Liver (tissue), 9 donors: ENCODE measurements around the gene RPLP2. TPM values are rescaled to one million over a fixed set of nuclear protein-coding genes. Genes with fewer than 3 reads are reported as not detected.
A peak's percentile ranks its signal among the peaks of the same experiment; 100 is the strongest.

Source experiments
- DNase-seq: peaks from one replicate; pipeline ENCODE4 v3.0.0-alpha.2; 2017; ENCODE audit warnings: low spot score
- H3K27ac ChIP-seq, 2 donors: one replicate each; pipeline ENCODE4 v1.7.0; 2013; ENCODE audit warnings: inconsistent platforms in 2 of 2, low read length in 2 of 2, control low read depth in 1 of 2, low read depth in 1 of 2, mild to moderate bottlenecking in 1 of 2
- H3K27me3 ChIP-seq, 4 donors: one replicate each; pipeline versions ENCODE4 v1.6.1 to v1.7.0; 2013; ENCODE audit warnings: low read length in 3 of 4, inconsistent platforms in 1 of 4, mild to moderate bottlenecking in 1 of 4, moderate library complexity in 1 of 4; ENCODE audit not compliant: control insufficient read depth in 4 of 4, insufficient read depth in 4 of 4
- H3K36me3 ChIP-seq, 4 donors: one replicate each; pipeline versions ENCODE4 v1.6.1 to v1.7.0; 2013; ENCODE audit warnings: low read length in 3 of 4, mild to moderate bottlenecking in 3 of 4, low read depth in 1 of 4, moderate library complexity in 1 of 4; ENCODE audit not compliant: control insufficient read depth in 4 of 4, insufficient read depth in 3 of 4
- H3K4me1 ChIP-seq, 4 donors: one replicate each; pipeline versions ENCODE4 v1.6.1 to v1.7.0; 2013; ENCODE audit warnings: low read length in 3 of 4, mild to moderate bottlenecking in 3 of 4, moderate library complexity in 1 of 4; ENCODE audit not compliant: control insufficient read depth in 4 of 4, insufficient read depth in 4 of 4
- H3K4me3 ChIP-seq, 3 donors: one replicate each; pipeline versions ENCODE4 v1.6.1 to v1.7.0; 2013; ENCODE audit warnings: low read length in 3 of 3, control low read depth in 1 of 3, low read depth in 1 of 3, mild to moderate bottlenecking in 1 of 3
- H3K9ac ChIP-seq, 2 donors: one replicate each; pipeline ENCODE4 v1.7.0; 2013; ENCODE audit warnings: low read length in 2 of 2, mild to moderate bottlenecking in 2 of 2, moderate library complexity in 2 of 2, control low read depth in 1 of 2, low read depth in 1 of 2
- H3K9me3 ChIP-seq, 4 donors: one replicate each; pipeline versions ENCODE4 v1.6.1 to v1.7.0; 2013; ENCODE audit warnings: low read length in 3 of 4; ENCODE audit not compliant: control insufficient read depth in 4 of 4
- CTCF ChIP-seq: fragments of 150-350 bp; IDR thresholded peaks from 2 replicates; pipeline ENCODE4 v1.5.1; 2017; ENCODE audit warnings: improper control_type of control experiment, low read depth, low read length; ENCODE audit not compliant: missing input control
- FOXA1 ChIP-seq: IDR thresholded peaks from 2 replicates; pipeline ENCODE4 v1.6.1; 2016; ENCODE audit warnings: antibody characterized with exemption
- FOXA2 ChIP-seq: IDR thresholded peaks from 2 replicates; pipeline ENCODE4 v1.6.1; 2016; ENCODE audit warnings: antibody characterized with exemption
- HNF4A ChIP-seq, 2 donors: conservative IDR thresholded peaks; 2 replicates each; pipeline ENCODE4 v1.6.1; 2016; ENCODE audit warnings: antibody characterized with exemption in 2 of 2, mild to moderate bottlenecking in 2 of 2
- HNF4G ChIP-seq: IDR thresholded peaks from 2 replicates; pipeline ENCODE4 v1.6.1; 2016; ENCODE audit warnings: antibody characterized with exemption
- NR2F2 ChIP-seq: IDR thresholded peaks from 2 replicates; pipeline ENCODE4 v1.6.1; 2016; ENCODE audit warnings: antibody characterized with exemption
- RXRA ChIP-seq, 2 donors: IDR thresholded peaks; 2 replicates each; pipeline ENCODE4 v1.6.1; 2017 to 2018; ENCODE audit warnings: antibody characterized with exemption in 2 of 2, mild to moderate bottlenecking in 1 of 2
- SP1 ChIP-seq: IDR thresholded peaks from 2 replicates; pipeline ENCODE4 v1.6.1; 2018; ENCODE audit warnings: antibody characterized with exemption, mild to moderate bottlenecking
- WGBS: extraction: QIAGEN DNeasy Blood & Tissue Kit; methylation state at CpG from one replicate; pipeline ENCODE4 v1.1.7; 2013; 5-methylcytosine and 5-hydroxymethylcytosine counted together
- polyA plus RNA-seq, 2 donors: library from polyadenylated mRNA; stranded (reverse) in 1 of 2; unstranded in 1 of 2; fragments of 200-250 nt in 1 of 2; fragments of >200 nt in 1 of 2; fragmentation: Nextera tagmentation in 1 of 2; extraction: Ambion mirVana in 1 of 2; gene quantifications; one replicate each; pipeline versions ENCODE4 v1.2.1 to v1.2.3, GENCODE V29; 2013 to 2015
- total RNA-seq, 2 donors: library from RNA; depleted of rRNA; stranded (reverse); fragments of >200 nt; gene quantifications; one replicate each; pipeline ENCODE4 v1.2.3, GENCODE V29; 2014
- donor health status: healthy.
- donor health status: healthy.
- donor health status: healthy.
- donor health status: healthy.
- donor health status: healthy.

Gene RPLP2
- total and polyA plus RNA-seq, 4 donors, result 59.8 to 476 (median 285) TPM

- H3K36me3 ChIP-seq, result peaks cover 0 to 2% (median under 1%) of the 10 kb centered on the region in 4 donors
- H3K9me3 ChIP-seq, result no peaks in the 10 kb centered on the region
- peaks cover 0 to 3% (median 0%) of the 10 kb centered on the region in 4 donors for H3K27me3 ChIP-seq
- TF ChIP-seq NR2F2, result peak; percentile 51
- TF ChIP-seq CTCF, result no peak
- peak; percentile 7 for TF ChIP-seq SP1
- peak; percentile 55 to 58 for TF ChIP-seq RXRA (IDR thresholded peaks at IDR 0.05)
- peak in 1 of 2 donors; percentile 20 for TF ChIP-seq HNF4A (conservative IDR thresholded peaks at IDR 0.05)
- peak overlapping the region in 1 of 3 donors; percentile 96 for H3K4me3 ChIP-seq
- H3K27ac ChIP-seq, result peak overlapping the region; percentile 76 to 90
- WGBS, result 41% methylated on average over 31 of the region's 31 CpGs
- DNase-seq, result peak; percentile 79
- no peak overlapping the region for H3K9ac ChIP-seq
- H3K4me1 ChIP-seq, result peaks cover 18 to 61% (median 36%) of the 10 kb centered on the region in 4 donors
Observed at GRCh38 chr11:844693-845644, 35.2 kb downstream of the RPLP2 start.

- no peak overlapping the region for H3K27ac ChIP-seq
Observed at GRCh38 chr11:845872-846495, 36.2 kb downstream of the RPLP2 start.

More at GRCh38 chr11:845872-846495, 36.2 kb downstream of the RPLP2 start:
- no peak overlapping the region for H3K4me3 ChIP-seq
- DNase-seq, result no peak
- H3K9me3 ChIP-seq, result no peaks in the 10 kb centered on the region
- 74% methylated on average over 8 of the region's 8 CpGs for WGBS
- no peaks in the 10 kb centered on the region for H3K36me3 ChIP-seq
- no peak overlapping the region for H3K9ac ChIP-seq
- H3K4me1 ChIP-seq, result peaks cover 16 to 51% (median 30%) of the 10 kb centered on the region in 4 donors
- H3K27me3 ChIP-seq, result peaks cover 0 to 3% (median 0%) of the 10 kb centered on the region in 4 donors
- TF ChIP-seq HNF4A (conservative IDR thresholded peaks at IDR 0.05) (no peak), FOXA1 (no peak), HNF4G (no peak), CTCF (no peak), FOXA2 (no peak)
